HepG2 (cell line): Measurements from ENCODE around the gene TDRD9. TPM values are rescaled to one million over a fixed set of nuclear protein-coding genes. Genes with fewer than 3 reads are reported as not detected.

Experiments
- CC2D1A ChIP-seq: sonication (generic); formaldehyde crosslinking; IDR thresholded peaks from 2 replicates; pipeline ENCODE4 v1.8.1; 2023; ENCODE audit warnings: mild to moderate bottlenecking, missing genetic modification reagents
- ETS1 ChIP-seq: sonication (generic); formaldehyde crosslinking; IDR thresholded peaks from 2 replicates; pipeline ENCODE4 v1.4.0; 2020; ENCODE audit warnings: missing genetic modification reagents
- GMEB1 ChIP-seq: sonication (generic); formaldehyde crosslinking; IDR thresholded peaks from 2 replicates; pipeline ENCODE4 v1.5.1; 2020; ENCODE audit warnings: missing genetic modification reagents, mild to moderate bottlenecking, borderline replicate concordance
- IRF2 ChIP-seq: IDR thresholded peaks from 2 replicates; pipeline ENCODE4 v1.6.1; 2018; ENCODE audit warnings: missing genetic modification reagents, missing compliant biosample characterization
- KDM3A ChIP-seq: IDR thresholded peaks from 2 replicates; pipeline ENCODE4 v1.6.1; 2018; ENCODE audit warnings: low read depth, missing compliant biosample characterization
- MIXL1 ChIP-seq: IDR thresholded peaks from 2 replicates; pipeline ENCODE4 v1.6.1; 2016
- MXI1 ChIP-seq: IDR thresholded peaks from 3 replicates; pipeline ENCODE4 v1.6.1; 2012; ENCODE audit warnings: low read depth, low read length, inconsistent platforms, borderline replicate concordance
- NFATC3 ChIP-seq: sonication (generic); formaldehyde crosslinking; IDR thresholded peaks from 2 replicates; pipeline ENCODE4 v1.5.1; 2020; ENCODE audit warnings: mild to moderate bottlenecking, missing genetic modification reagents
- NFIC ChIP-seq: IDR thresholded peaks from 2 replicates; pipeline ENCODE4 v1.6.1; 2012; ENCODE audit warnings: mild to moderate bottlenecking, low read length, inconsistent platforms
- NFKB2 ChIP-seq: sonication (generic); formaldehyde crosslinking; IDR thresholded peaks from 2 replicates; pipeline ENCODE4 v1.4.0; 2020; ENCODE audit warnings: missing genetic modification reagents, borderline replicate concordance
- POLR2AphosphoS2 ChIP-seq: IDR thresholded peaks from 2 replicates; pipeline ENCODE4 v1.6.1; 2011; ENCODE audit warnings: low read depth, low read length, improper control_type of control experiment
- SCMH1 ChIP-seq: sonication (generic); formaldehyde crosslinking; IDR thresholded peaks from 2 replicates; pipeline ENCODE4 v1.9.0; 2021; ENCODE audit warnings: missing genetic modification reagents, mild to moderate bottlenecking, borderline replicate concordance
- USF2 ChIP-seq, 2 experiments: sonication (generic) in 1 of 2; formaldehyde crosslinking in 1 of 2; IDR thresholded peaks; 2 replicates each; pipeline versions ENCODE4 v1.5.1 to v1.6.1; 2011 to 2020; ENCODE audit warnings: borderline replicate concordance in 1 of 2, low read depth in 1 of 2, low read length in 1 of 2, mild to moderate bottlenecking in 1 of 2, missing genetic modification reagents in 1 of 2, moderate library complexity in 1 of 2
- ZBTB8A ChIP-seq: sonication (generic); formaldehyde crosslinking; IDR thresholded peaks from 2 replicates; pipeline ENCODE4 v1.4.0; 2020; ENCODE audit warnings: mild to moderate bottlenecking, low read depth, missing genetic modification reagents, borderline replicate concordance
- ZMYM2 ChIP-seq: sonication (generic); formaldehyde crosslinking; IDR thresholded peaks from 2 replicates; pipeline ENCODE4 v1.8.0; 2022; ENCODE audit warnings: mild to moderate bottlenecking, missing genetic modification reagents
- ZNF543 ChIP-seq: sonication (generic); formaldehyde crosslinking; IDR thresholded peaks from 2 replicates; pipeline ENCODE4 v1.4.0; 2020; ENCODE audit warnings: mild to moderate bottlenecking, missing genetic modification reagents
- ZNF713 ChIP-seq: sonication (generic); formaldehyde crosslinking; IDR thresholded peaks from 2 replicates; pipeline ENCODE4 v1.4.0; 2020; ENCODE audit warnings: mild to moderate bottlenecking, missing genetic modification reagents
- ZNF790 ChIP-seq: sonication (generic); formaldehyde crosslinking; IDR thresholded peaks from 2 replicates; pipeline ENCODE4 v1.8.0; 2022; ENCODE audit warnings: missing genetic modification reagents, mild to moderate bottlenecking, borderline replicate concordance
- polyA plus RNA-seq, 8 experiments: library from polyadenylated mRNA; depleted of rRNA in 3 of 8; stranded (reverse) in 7 of 8; unstranded in 1 of 8; fragments of >200 nt; fragmentation: Illumina TruSeq in 4 of 8; extraction: Trizol in 4 of 8; gene quantifications; 2 replicates each; pipeline versions ENCODE4 v1.2.1 to v1.2.3, GENCODE V29; 2011 to 2016; ENCODE audit warnings: low read depth in 4 of 8, missing spikeins in 1 of 8, mixed read lengths in 1 of 8; ENCODE audit not compliant: insufficient read depth in 1 of 8
- total RNA-seq, 5 experiments: library from RNA; depleted of rRNA; stranded (reverse); fragments of >200 nt; fragmentation: Illumina TruSeq; extraction: Trizol; gene quantifications; 2 replicates each; pipeline ENCODE4 v1.2.3, GENCODE V29; 2016; ENCODE audit warnings: low read depth in 1 of 5
- TF ChIP-seq, protein P1 (sequence below): IDR thresholded peaks from 2 replicates; pipeline ENCODE4 v1.6.1; 2016; ENCODE audit warnings: low read depth
- TF ChIP-seq, protein P2 (sequence below): IDR thresholded peaks from 2 replicates; pipeline ENCODE4 v1.6.1; 2016; ENCODE audit warnings: control low read depth

TDRD9 gene
- total and polyA plus RNA-seq, 2 of the 13 experiments (the other 11 are each of a cell fraction or from before 2014, with no cell fraction given) = not detected

DNA sequence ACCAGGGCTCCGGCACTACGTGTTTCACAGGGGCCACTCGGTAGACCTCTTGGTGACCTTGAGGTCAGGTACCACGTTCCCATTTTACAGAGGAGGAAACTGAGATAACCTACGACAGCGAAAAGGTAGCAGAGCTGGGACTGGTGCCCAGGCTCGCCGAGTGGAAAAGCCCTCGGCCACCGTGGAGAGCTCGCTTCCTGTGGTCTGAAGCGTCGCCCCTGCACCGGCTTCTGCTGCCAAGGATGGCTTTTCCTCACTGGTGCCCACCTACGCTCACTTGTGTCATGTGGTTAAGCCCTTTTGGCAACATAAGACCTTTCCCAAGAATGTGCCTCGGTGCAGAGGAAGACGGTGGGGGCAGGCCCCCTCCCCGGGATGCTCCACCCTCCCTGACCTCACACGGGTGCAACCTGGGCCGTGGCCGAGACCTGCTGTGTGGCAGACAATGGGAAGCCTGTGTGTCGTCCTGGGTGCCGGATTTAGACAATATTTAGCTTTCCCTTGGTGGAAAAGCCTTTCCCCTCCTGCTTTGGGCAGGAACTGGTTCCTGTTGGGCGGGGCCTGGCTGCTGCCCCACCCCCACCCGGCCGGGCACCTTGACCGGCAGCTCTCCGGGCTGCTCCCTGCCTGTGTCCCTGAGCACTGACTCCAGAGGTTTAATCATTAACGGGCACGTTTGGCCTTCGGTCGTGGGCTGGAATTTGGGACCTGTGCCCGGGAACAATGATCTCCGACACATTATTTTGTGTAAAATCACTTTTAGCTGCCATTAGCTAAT is 48.5 kb upstream of the TDRD9 start (continued):
- TF ChIP-seq NFKB2 (peak; percentile 82; the same call in 1 of the 2 replicates), ZNF790 (no peak), KDM3A (CRISPR knock-in tag) (peak; percentile 89; the same call in 1 of the 2 replicates), ZNF543 (CRISPR knock-in tag) (no peak), NFIC (peak; percentile 44; the same call in 1 of the 2 replicates), ETS1 (CRISPR knock-in tag) (no peak), SCMH1 (CRISPR knock-in tag) (no peak), GMEB1 (CRISPR knock-in tag) (peak; percentile 31; the same call in 1 of the 2 replicates), MXI1 (no peak; the same call in 2 of the 3 replicates), MIXL1 (CRISPR knock-in tag) (peak; percentile 80; the same call in 1 of the 2 replicates), USF2 (IDR thresholded peaks at IDR 0.05; ENCODE audit: low read depth, low read length) (no peak), USF2 (CRISPR knock-in tag; IDR thresholded peaks at IDR 0.05; ENCODE audit: borderline replicate concordance) (peak; percentile 29; the same call in 1 of the 2 replicates), CC2D1A (CRISPR knock-in tag) (no peak), ZBTB8A (no peak), NFATC3 (CRISPR knock-in tag) (no peak), ZMYM2 (peak; percentile 87; the same call in 1 of the 2 replicates), POLR2AphosphoS2 (no peak), IRF2 (CRISPR knock-in tag) (peak; percentile 83), ZNF713 (CRISPR knock-in tag) (no peak)
- TF ChIP-seq, protein P1, sequence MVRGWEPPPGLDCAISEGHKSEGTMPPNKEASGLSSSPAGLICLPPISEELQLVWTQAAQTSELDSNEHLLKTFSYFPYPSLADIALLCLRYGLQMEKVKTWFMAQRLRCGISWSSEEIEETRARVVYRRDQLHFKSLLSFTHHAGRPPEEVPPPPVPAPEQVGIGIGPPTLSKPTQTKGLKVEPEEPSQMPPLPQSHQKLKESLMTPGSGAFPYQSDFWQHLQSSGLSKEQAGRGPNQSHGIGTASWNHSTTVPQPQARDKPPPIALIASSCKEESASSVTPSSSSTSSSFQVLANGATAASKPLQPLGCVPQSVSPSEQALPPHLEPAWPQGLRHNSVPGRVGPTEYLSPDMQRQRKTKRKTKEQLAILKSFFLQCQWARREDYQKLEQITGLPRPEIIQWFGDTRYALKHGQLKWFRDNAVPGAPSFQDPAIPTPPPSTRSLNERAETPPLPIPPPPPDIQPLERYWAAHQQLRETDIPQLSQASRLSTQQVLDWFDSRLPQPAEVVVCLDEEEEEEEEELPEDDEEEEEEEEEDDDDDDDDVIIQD (CRISPR knock-in tag) = peak; percentile 81
- TF ChIP-seq, protein P2, sequence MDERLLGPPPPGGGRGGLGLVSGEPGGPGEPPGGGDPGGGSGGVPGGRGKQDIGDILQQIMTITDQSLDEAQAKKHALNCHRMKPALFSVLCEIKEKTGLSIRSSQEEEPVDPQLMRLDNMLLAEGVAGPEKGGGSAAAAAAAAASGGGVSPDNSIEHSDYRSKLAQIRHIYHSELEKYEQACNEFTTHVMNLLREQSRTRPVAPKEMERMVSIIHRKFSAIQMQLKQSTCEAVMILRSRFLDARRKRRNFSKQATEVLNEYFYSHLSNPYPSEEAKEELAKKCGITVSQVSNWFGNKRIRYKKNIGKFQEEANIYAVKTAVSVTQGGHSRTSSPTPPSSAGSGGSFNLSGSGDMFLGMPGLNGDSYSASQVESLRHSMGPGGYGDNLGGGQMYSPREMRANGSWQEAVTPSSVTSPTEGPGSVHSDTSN = 0 out of 2 replicates have a peak, but pooled peaks have one; percentile 14
